Measurements from ENCODE around the gene CRYGN. TPM values are rescaled to one million over a fixed set of nuclear protein-coding genes. Genes with fewer than 3 reads are reported as not detected.

Gene CRYGN
- total and polyA plus RNA-seq, 9 of the 15 experiments (the other 6 are each of a cell fraction or from before 2014, with no cell fraction given), result not detected

DNA sequence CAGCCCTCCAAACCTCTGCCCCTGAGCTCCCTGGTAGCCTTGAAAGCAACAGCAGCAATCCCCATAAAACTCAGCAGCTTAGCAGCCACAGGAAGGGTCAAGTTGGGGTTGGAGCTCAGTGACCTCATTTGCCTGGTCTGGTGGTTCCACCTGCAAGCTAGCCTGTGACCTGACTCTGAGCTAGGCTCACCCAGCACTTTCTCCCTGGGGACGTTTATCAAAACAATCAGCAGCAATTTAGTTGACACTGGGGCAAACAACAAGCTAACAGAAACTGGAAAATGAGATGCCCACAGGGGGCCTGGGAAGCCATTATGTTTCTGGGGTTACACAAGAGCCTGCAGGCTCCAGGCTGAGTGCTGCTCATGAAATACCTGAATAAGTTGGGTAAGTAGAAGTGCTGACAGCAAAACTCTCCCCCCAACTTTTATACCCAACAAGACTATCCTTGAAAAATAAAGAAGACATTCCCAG lies 22.4 kb upstream of the CRYGN start (continued):
- TF ChIP-seq, protein P1, sequence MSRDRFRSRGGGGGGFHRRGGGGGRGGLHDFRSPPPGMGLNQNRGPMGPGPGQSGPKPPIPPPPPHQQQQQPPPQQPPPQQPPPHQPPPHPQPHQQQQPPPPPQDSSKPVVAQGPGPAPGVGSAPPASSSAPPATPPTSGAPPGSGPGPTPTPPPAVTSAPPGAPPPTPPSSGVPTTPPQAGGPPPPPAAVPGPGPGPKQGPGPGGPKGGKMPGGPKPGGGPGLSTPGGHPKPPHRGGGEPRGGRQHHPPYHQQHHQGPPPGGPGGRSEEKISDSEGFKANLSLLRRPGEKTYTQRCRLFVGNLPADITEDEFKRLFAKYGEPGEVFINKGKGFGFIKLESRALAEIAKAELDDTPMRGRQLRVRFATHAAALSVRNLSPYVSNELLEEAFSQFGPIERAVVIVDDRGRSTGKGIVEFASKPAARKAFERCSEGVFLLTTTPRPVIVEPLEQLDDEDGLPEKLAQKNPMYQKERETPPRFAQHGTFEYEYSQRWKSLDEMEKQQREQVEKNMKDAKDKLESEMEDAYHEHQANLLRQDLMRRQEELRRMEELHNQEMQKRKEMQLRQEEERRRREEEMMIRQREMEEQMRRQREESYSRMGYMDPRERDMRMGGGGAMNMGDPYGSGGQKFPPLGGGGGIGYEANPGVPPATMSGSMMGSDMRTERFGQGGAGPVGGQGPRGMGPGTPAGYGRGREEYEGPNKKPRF (IDR thresholded peaks at IDR 0.05; ENCODE audit: low read depth, low read length), result no peak
- TF ChIP-seq MTA3 (IDR thresholded peaks at IDR 0.05; ENCODE audit: borderline replicate concordance) (0 out of 2 replicates have a peak, but pooled peaks have one; percentile 23), ARID1B (IDR thresholded peaks at IDR 0.05) (no peak), HDAC6 (IDR thresholded peaks at IDR 0.05; ENCODE audit: low read depth, low read length) (no peak), ILF3 (IDR thresholded peaks at IDR 0.05; ENCODE audit: borderline replicate concordance) (no peak), ZEB2 (IDR thresholded peaks at IDR 0.05) (peak; percentile 32; the same call in 1 of the 2 replicates), BCL6 (CRISPR knock-in tag; IDR thresholded peaks at IDR 0.05) (no peak), LCOR (CRISPR knock-in tag; IDR thresholded peaks at IDR 0.05) (no peak), NFIC (IDR thresholded peaks at IDR 0.05) (no peak), CBX3 (IDR thresholded peaks at IDR 0.05; ENCODE audit: borderline replicate concordance in 1 of 2, low read length in 2 of 2) (peak in 1 of 2 experiments; percentile 92; a peak in 1 of 3 replicates)
- TF ChIP-seq, protein P2, sequence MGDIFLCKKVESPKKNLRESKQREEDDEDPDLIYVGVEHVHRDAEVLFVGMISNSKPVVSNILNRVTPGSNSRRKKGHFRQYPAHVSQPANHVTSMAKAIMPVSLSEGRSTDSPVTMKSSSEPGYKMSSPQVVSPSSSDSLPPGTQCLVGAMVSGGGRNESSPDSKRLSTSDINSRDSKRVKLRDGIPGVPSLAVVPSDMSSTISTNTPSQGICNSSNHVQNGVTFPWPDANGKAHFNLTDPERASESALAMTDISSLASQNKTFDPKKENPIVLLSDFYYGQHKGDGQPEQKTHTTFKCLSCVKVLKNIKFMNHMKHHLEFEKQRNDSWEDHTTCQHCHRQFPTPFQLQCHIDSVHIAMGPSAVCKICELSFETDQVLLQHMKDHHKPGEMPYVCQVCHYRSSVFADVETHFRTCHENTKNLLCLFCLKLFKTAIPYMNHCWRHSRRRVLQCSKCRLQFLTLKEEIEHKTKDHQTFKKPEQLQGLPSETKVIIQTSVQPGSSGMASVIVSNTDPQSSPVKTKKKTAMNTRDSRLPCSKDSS (IDR thresholded peaks at IDR 0.05; ENCODE audit: low read depth, partially characterized antibody), result peak; percentile 94
- TF ChIP-seq, protein P3, sequence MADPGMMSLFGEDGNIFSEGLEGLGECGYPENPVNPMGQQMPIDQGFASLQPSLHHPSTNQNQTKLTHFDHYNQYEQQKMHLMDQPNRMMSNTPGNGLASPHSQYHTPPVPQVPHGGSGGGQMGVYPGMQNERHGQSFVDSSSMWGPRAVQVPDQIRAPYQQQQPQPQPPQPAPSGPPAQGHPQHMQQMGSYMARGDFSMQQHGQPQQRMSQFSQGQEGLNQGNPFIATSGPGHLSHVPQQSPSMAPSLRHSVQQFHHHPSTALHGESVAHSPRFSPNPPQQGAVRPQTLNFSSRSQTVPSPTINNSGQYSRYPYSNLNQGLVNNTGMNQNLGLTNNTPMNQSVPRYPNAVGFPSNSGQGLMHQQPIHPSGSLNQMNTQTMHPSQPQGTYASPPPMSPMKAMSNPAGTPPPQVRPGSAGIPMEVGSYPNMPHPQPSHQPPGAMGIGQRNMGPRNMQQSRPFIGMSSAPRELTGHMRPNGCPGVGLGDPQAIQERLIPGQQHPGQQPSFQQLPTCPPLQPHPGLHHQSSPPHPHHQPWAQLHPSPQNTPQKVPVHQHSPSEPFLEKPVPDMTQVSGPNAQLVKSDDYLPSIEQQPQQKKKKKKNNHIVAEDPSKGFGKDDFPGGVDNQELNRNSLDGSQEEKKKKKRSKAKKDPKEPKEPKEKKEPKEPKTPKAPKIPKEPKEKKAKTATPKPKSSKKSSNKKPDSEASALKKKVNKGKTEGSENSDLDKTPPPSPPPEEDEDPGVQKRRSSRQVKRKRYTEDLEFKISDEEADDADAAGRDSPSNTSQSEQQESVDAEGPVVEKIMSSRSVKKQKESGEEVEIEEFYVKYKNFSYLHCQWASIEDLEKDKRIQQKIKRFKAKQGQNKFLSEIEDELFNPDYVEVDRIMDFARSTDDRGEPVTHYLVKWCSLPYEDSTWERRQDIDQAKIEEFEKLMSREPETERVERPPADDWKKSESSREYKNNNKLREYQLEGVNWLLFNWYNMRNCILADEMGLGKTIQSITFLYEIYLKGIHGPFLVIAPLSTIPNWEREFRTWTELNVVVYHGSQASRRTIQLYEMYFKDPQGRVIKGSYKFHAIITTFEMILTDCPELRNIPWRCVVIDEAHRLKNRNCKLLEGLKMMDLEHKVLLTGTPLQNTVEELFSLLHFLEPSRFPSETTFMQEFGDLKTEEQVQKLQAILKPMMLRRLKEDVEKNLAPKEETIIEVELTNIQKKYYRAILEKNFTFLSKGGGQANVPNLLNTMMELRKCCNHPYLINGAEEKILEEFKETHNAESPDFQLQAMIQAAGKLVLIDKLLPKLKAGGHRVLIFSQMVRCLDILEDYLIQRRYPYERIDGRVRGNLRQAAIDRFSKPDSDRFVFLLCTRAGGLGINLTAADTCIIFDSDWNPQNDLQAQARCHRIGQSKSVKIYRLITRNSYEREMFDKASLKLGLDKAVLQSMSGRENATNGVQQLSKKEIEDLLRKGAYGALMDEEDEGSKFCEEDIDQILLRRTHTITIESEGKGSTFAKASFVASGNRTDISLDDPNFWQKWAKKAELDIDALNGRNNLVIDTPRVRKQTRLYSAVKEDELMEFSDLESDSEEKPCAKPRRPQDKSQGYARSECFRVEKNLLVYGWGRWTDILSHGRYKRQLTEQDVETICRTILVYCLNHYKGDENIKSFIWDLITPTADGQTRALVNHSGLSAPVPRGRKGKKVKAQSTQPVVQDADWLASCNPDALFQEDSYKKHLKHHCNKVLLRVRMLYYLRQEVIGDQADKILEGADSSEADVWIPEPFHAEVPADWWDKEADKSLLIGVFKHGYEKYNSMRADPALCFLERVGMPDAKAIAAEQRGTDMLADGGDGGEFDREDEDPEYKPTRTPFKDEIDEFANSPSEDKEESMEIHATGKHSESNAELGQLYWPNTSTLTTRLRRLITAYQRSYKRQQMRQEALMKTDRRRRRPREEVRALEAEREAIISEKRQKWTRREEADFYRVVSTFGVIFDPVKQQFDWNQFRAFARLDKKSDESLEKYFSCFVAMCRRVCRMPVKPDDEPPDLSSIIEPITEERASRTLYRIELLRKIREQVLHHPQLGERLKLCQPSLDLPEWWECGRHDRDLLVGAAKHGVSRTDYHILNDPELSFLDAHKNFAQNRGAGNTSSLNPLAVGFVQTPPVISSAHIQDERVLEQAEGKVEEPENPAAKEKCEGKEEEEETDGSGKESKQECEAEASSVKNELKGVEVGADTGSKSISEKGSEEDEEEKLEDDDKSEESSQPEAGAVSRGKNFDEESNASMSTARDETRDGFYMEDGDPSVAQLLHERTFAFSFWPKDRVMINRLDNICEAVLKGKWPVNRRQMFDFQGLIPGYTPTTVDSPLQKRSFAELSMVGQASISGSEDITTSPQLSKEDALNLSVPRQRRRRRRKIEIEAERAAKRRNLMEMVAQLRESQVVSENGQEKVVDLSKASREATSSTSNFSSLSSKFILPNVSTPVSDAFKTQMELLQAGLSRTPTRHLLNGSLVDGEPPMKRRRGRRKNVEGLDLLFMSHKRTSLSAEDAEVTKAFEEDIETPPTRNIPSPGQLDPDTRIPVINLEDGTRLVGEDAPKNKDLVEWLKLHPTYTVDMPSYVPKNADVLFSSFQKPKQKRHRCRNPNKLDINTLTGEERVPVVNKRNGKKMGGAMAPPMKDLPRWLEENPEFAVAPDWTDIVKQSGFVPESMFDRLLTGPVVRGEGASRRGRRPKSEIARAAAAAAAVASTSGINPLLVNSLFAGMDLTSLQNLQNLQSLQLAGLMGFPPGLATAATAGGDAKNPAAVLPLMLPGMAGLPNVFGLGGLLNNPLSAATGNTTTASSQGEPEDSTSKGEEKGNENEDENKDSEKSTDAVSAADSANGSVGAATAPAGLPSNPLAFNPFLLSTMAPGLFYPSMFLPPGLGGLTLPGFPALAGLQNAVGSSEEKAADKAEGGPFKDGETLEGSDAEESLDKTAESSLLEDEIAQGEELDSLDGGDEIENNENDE (IDR thresholded peaks at IDR 0.05; ENCODE audit: low read depth, low read length), result no peak
